NCI-H510A treated with DMSO at 0.1 percent for 48 hours (cell line): ENCODE measurements around the gene OR13C2.
"Not testable (repeated sequence)": the region's sequence is repeated elsewhere in the genome, so short reads cannot be mapped to it uniquely, and the experiment has no call there.

ENCODE experiments used
- DNase-seq: peaks from one replicate; lab custom pipeline; 2025; lab: John Stamatoyannopoulos, UW

The OR13C2 gene

DNA sequence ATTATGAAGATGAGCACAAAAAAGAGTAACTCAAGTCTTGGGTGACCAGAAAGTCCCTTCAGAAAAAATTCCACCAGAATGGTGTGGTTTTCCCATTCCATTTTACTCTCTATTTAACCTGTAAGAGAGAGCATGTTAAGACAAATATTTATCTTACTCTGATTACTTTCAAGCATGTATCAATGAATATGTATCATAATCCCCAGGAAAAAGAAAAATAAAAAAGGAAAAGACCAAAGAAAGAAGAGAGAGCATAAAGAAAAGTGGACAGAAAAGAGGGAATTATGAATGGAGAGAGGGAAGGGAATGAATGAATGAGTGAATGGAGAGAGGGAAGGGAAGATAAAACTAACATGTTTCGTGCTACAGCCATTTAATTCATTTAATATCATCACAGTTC lies at the start of gene OR13C2:
Gene OR13C2 (minus strand): TSS at position 101 of the 400 bp plus-strand sequence. CDS start 0 bp downstream, at position 101.
- not testable (repeated sequence) for DNase-seq

DNA sequence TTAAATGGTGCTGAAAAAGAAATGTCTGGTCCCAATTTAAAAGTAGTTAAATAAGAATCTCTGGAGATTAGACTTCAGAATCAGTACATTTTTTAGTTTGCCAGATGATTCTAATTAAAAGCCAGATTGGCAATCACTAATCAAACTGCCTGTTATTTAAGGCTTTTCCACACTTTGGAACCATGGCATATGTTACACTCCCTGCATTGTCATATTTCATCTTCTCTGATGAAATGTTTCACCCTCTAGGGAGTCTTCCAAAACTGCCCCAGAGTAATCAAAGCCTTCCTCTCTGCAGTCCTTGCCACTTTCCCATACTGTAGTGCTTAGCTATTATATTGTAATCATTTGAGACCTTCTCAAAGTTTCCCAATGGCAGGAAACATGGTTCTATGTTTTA lies 30.0 kb upstream of the OR13C2 start:
- DNase-seq: no peak

DNA sequence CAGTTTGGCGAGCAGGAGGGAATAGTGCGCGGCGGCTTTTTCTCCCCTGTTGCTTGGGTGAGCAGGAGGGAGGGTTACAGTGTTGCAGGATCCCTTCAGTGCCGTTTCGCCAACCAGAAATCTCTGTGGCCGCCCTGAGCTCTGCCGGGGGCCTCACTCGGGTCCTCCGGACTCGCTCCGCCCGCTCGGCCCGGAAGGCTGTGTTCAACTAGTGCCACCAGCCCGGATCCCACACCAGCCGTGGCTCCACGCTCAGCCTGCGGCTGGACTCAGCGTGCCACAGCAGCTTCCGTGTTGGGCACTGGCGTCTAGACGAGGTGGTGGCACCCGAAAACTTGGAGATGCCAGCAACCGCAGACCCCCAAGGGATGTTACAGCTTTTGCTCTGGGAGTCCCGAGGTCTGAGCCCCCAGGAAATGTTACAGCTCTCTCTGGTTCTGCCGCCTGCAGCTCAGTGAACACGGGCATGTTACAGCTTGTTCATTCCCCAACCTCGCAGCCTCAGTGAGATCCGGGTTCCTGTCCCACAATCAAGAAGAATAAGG lies 28.6 kb upstream of the OR13C2 start:
- DNase-seq: no peak

DNA sequence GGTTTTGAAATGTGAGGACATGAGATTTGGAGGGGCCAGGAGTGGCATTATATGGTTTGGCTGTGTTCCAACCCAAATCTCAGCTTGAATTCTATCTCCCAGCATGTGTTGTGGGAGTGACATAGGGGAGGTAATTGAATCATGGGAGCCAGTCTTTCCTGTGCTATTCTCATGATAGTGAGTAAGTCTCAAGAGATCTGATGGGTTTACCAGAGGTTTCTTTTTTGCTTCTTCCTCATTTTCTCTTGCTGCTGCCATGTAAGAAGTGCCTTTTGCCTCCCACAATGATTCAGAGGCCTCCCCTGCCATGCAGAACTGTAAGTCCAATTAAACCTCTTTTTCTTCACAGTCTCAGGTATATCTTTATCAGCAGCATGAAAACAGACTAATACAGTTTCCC lies 20.5 kb upstream of the OR13C2 start:
- not testable (repeated sequence) for DNase-seq

DNA sequence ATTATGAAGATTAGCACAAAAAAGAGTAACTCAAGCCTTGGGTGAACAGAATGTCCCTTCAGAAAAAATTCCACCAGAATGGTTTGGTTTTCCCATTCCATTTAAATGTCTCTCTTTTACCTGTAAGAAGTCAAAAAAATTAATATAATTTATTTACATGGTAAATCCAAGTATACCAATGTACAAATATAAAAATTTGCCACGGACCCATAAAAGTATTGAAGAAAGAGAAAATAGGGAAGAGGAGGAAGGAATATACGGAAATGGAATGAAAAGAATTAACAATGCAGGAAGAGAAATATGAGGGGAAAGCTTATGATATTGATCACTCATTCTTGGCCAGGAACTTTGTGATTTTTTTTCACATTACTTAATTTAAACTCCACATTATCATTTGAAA lies 12.7 kb upstream of the OR13C2 start, which contains the start of gene OR13C9:
Gene OR13C9 (minus strand): TSS at position 101 of the 400 bp plus-strand sequence. CDS start 0 bp downstream, at position 101.
- no peak for DNase-seq

DNA sequence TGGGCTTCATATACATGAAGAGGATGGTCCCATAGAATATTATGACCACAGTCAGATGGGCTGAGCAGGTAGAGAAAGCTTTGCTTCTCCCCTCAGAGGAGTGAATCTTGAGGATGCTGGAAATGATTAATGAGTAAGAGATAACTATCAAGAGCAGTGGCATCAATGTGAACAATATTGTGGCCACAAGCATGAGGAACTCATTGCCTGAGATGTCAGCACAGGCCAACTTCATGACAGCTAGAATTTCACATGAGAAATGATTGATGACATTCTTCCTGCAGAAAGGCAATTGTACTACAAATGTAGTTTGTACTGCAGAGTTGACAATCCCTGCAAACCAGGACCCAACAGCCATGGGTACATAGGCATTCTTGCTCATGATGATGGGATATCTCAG lies 12.0 kb upstream of the OR13C2 start:
- DNase-seq: no peak

DNA sequence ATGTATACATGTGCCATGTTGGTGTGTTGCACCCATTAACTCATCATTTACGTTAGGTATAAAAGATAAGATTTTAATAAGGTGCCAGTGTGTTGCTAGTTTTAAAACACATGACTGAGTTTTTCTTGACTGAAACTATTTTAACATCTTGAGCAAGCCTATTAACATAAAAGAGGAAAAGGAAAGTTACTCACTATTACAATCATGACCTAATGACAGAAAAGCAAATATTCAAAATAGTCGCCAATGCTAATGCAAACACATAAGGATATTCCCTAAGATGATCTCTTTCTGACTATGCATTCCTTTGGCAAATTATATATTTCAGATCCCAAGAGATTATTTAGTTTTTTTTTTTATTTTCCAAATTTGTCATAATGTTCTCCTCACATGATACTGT lies 5.8 kb upstream of the OR13C2 start:
- DNase-seq: no peak

GRCh38 chr9:104608336-104608735 lies 2.9 kb upstream of the OR13C2 start:
- DNase-seq: peak; percentile 2

DNA sequence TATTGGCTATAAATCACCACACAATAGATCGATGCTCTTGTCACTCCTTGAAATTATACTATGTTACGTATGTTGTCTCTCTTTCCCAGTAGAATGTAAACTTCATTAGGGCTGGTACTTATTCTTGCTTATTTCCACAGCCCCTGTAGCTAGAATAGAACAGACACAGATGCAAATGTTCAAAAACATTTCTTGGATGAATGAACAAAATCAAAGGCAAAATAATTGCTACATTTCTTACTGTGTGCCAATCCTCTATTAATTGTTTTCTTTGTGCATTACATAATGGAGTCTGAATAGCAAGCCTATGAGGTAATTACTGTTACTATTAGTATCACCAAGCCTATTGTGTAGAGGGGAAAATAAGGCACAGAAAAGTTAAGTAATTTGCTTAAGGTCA lies 725 bp upstream of the OR13C2 start:
- no peak for DNase-seq

GRCh38 chr9:104604801-104605200 lies 626 bp downstream of the OR13C2 start:
- no peak for DNase-seq

GRCh38 chr9:104599313-104599712 lies 6.1 kb downstream of the OR13C2 start, which contains the start of gene OR13C5:
TSS of gene OR13C5 (minus strand) at chr9:104599413. CDS start at chr9:104599413, 0 bp downstream.
- not testable (repeated sequence) for DNase-seq

GRCh38 chr9:104598749-104599148 lies 6.7 kb downstream of the OR13C2 start:
- not testable (repeated sequence) for DNase-seq

DNA sequence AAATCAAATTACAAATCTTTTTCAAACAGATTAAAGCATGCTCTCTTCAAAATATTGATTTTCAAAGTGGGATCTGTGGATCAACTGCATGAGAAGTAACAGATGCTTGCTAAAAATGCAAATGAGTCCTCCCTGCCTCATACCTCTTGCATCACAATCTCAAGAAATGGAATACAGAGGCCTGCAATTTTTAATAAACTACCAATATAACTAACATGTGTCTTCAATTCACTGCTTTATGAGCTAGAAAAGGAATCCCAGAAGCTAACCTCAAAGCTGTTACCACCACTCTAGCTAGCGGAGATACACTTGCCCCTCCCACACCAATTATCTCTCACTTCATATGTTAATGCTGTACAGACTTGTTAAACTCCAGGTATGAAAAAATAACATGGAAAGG lies 15.8 kb downstream of the OR13C2 start:
- DNase-seq: no peak

- DNase-seq: no peak
These were observed 18.8 kb downstream of the OR13C2 start for GRCh38 chr9:104586496-104587180.

DNA sequence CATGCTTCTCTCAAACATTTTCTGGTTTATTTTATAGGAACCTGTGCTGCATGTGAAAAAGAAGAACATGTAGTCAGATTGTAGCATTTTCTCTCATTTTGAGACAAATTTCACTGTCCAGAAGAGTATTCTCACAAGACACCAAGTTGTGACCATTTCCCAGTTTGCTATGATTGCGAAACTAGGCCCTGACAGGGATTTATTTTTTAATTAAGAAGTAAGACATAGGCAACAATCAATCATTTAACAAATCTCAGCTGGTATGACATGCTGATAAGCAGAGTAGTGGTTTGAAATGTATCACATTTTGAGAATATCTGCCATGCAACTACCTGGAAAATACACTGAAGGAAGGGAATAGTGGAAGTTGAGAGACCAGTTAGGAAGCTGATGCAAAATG lies 24.9 kb downstream of the OR13C2 start:
- DNase-seq: no peak

DNA sequence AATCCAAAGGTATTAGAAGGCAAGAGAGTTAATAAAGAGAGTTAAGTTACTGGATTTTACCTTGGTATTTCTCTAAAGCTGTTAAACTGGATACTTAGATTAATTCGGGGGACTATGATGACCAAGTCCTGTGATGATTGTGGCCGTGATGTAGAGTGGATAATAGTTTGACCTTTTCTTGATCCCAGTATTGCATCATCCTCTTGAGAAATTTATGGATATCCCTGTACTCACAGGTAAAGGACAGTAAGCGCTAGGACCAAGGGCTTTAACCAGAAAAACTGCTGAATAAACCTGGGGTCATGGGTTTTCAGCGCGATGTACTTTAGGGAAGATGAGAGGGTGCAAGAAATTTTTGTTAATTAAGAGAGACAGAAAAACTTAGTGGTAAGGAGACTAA lies 28.2 kb downstream of the OR13C2 start:
- DNase-seq: no peak

DNA sequence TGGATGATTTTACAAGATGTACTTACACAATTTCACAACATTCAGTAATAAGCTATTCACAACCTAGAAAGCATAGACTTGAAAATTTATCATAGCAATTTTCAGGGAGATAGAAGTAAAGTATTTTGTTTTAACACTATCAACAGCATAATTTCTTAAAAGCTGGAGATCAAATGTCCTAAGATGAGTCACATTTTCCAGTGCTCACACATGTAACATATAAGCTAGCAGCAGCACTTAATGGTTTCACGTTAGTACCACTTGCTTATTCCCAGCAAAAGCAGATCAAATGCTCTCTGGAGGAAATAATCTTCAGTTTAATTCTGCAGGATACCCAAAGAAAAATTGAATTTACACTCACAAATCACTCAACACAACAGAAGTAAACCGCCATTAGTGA lies 30.0 kb downstream of the OR13C2 start:
- no peak for DNase-seq

- peak; percentile 1 for DNase-seq
These were observed 32.8 kb downstream of the OR13C2 start for GRCh38 chr9:104572612-104573011.

- no peak for DNase-seq
These were observed 36.6 kb downstream of the OR13C2 start, which contains the start of gene OR13C8 for GRCh38 chr9:104568868-104569267. TSS of gene OR13C8 (plus strand) at chr9:104569168. CDS start at chr9:104569168, 0 bp downstream.

DNA sequence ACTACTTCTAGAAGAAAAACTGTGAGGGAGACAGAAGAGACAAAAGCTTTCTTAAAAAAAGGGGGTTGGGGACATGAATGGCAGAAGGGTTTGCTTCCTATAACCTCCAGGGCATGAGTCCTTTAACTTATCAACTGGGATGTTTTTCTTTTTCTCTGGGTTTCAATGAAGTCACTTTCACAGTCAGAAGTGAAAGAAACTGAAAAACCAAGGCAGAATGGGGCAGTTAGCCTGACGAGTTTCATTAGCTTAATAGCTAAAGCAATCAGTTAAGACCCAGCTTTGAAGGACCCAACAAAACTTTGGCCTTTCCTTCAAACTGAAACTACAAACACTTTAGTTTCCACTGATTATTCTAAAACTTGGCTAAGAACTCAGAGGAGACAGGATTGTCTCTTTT lies 41.1 kb downstream of the OR13C2 start:
- DNase-seq: no peak

DNA sequence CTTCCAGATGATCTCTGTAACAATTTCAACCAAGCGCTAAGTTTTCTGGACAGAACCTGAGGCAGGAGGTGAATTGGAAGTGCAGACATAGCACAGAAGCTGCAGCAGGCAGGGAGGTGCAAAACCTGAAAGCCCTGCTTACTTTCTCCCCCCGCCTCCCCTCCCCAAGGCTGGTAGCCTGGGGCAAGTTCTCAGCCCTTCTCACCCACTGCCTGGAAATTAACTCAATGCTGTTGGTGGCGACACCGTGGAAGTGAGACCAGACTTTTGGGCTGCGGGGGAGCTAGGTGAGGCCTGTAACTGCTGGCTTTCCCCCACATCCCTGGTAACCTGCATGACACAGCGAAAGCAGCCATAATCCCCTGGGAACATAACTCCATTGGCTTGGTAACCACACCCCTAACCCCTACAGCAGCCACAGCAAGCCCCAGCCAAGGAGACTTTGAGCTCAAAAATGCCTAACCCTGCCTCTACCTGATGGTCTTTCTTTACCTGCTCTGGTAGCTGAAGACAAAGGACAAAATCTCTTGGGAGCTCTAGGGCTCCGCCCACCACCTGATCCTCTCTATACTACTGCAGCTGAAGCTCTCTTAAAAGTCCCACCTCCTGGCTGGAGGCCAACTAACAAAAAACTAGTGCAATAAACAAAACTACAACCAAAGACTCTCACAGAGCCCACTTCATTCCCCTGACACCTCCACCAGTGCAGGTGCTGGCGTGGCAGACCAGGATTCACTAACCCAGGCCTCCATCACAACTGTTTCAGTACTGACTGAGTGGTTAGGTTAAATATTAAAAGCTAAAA lies 48.4 kb downstream of the OR13C2 start:
- no peak for DNase-seq

- DNase-seq: no peak
These were observed 49.9 kb downstream of the OR13C2 start for GRCh38 chr9:104555521-104555920.
